Mesothelial cell of epicardium (in vitro differentiated cells): ENCODE data around the gene NPHS1. TPM values are rescaled to one million over a fixed set of nuclear protein-coding genes. Genes with fewer than 3 reads are reported as not detected.

Experiments used
- DNase-seq, 2 experiments: peaks; one replicate each; pipeline ENCODE4 v3.0.0; 2021; ENCODE audit warnings: low spot score in 2 of 2; ENCODE audit not compliant: unreplicated experiment in 2 of 2
- H3K27ac Mint-ChIP-seq: 2 replicates; pipeline ENCODE4 v1.8.0; 2021; ENCODE audit warnings: mixed read lengths
- H3K27me3 Mint-ChIP-seq: 2 replicates; pipeline ENCODE4 v1.8.0; 2021; ENCODE audit warnings: low read depth, mixed read lengths
- H3K36me3 Mint-ChIP-seq: 2 replicates; pipeline ENCODE4 v1.8.0; 2021; ENCODE audit warnings: mixed read lengths
- H3K4me1 Mint-ChIP-seq: 2 replicates; pipeline ENCODE4 v1.8.0; 2021; ENCODE audit warnings: mixed read lengths
- H3K4me3 Mint-ChIP-seq: 2 replicates; pipeline ENCODE4 v1.8.0; 2021; ENCODE audit warnings: mild to moderate bottlenecking, moderate library complexity, mixed read lengths
- H3K9me3 Mint-ChIP-seq: 2 replicates; pipeline ENCODE4 v1.8.0; 2021; ENCODE audit warnings: mixed read lengths
- total RNA-seq: library from RNA; stranded (reverse); gene quantifications from 3 replicates; pipeline ENCODE4 v1.2.1, GENCODE V29; 2021
- TF ChIP-seq, protein P1 (sequence below): fragments of 200-600 bp; sonication (generic); IDR thresholded peaks from one replicate; pipeline ENCODE4 v1.5.0; 2021; ENCODE audit warnings: antibody characterized with exemption; ENCODE audit not compliant: unreplicated experiment

Gene NPHS1
- total RNA-seq, 1 donor from 2014 or later, result 0.72 TPM

DNA sequence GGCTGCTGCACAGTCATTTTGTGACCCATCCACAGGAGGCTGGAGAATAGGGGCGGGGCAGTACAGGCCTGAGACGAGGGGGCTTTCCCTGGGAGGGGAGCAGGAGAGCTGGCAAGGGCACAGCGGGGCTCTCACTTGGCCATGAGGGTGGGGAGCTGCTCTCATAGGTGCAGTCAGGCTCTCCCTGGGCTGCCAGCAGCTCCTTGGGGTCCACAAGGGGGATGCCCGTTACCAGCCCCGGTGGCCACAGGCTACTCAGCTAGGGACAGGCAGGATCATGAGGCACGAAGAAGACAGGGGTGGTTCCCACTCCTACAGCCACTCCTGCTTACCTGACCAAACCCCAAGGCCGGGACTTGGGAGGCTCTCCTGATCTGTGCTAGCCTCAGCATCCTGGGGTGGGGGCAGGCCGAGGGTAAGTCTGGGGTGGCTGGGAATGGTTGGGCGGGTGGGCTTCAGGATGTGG is 60.5 kb downstream of the NPHS1 start:
- no peak for DNase-seq
- H3K9me3 Mint-ChIP-seq, result no peaks in the 10 kb centered on the region
- peaks cover 29% of the 10 kb centered on the region for H3K27me3 Mint-ChIP-seq
- TF ChIP-seq, protein P1, sequence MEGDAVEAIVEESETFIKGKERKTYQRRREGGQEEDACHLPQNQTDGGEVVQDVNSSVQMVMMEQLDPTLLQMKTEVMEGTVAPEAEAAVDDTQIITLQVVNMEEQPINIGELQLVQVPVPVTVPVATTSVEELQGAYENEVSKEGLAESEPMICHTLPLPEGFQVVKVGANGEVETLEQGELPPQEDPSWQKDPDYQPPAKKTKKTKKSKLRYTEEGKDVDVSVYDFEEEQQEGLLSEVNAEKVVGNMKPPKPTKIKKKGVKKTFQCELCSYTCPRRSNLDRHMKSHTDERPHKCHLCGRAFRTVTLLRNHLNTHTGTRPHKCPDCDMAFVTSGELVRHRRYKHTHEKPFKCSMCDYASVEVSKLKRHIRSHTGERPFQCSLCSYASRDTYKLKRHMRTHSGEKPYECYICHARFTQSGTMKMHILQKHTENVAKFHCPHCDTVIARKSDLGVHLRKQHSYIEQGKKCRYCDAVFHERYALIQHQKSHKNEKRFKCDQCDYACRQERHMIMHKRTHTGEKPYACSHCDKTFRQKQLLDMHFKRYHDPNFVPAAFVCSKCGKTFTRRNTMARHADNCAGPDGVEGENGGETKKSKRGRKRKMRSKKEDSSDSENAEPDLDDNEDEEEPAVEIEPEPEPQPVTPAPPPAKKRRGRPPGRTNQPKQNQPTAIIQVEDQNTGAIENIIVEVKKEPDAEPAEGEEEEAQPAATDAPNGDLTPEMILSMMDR, result no peak
- no peak overlapping the region for H3K27ac Mint-ChIP-seq
- H3K4me1 Mint-ChIP-seq, result no peaks in the 10 kb centered on the region
- no peaks in the 10 kb centered on the region for H3K36me3 Mint-ChIP-seq
- H3K4me3 Mint-ChIP-seq, result no peak overlapping the region

- no peaks in the 10 kb centered on the region for H3K9me3 Mint-ChIP-seq
- H3K4me3 Mint-ChIP-seq, result no peak overlapping the region
- H3K27ac Mint-ChIP-seq, result no peak overlapping the region
- no peaks in the 10 kb centered on the region for H3K36me3 Mint-ChIP-seq
- peaks cover 23% of the 10 kb centered on the region for H3K27me3 Mint-ChIP-seq
- no peaks in the 10 kb centered on the region for H3K4me1 Mint-ChIP-seq
- no peak for DNase-seq
- TF ChIP-seq, protein P1, result no peak
These were observed 61.1 kb downstream of the NPHS1 start for GRCh38 chr19:35790981-35791813.

- TF ChIP-seq, protein P1, result no peak
- Mint-ChIP-seq H3K9me3 (no peaks in the 10 kb centered on the region), H3K27me3 (peaks cover 14% of the 10 kb centered on the region), H3K36me3 (no peaks in the 10 kb centered on the region), H3K4me3 (no peak overlapping the region), H3K4me1 (no peaks in the 10 kb centered on the region), H3K27ac (no peak overlapping the region)
- no peak for DNase-seq
These were observed 62.0 kb downstream of the NPHS1 start for GRCh38 chr19:35789978-35790944.

DNA sequence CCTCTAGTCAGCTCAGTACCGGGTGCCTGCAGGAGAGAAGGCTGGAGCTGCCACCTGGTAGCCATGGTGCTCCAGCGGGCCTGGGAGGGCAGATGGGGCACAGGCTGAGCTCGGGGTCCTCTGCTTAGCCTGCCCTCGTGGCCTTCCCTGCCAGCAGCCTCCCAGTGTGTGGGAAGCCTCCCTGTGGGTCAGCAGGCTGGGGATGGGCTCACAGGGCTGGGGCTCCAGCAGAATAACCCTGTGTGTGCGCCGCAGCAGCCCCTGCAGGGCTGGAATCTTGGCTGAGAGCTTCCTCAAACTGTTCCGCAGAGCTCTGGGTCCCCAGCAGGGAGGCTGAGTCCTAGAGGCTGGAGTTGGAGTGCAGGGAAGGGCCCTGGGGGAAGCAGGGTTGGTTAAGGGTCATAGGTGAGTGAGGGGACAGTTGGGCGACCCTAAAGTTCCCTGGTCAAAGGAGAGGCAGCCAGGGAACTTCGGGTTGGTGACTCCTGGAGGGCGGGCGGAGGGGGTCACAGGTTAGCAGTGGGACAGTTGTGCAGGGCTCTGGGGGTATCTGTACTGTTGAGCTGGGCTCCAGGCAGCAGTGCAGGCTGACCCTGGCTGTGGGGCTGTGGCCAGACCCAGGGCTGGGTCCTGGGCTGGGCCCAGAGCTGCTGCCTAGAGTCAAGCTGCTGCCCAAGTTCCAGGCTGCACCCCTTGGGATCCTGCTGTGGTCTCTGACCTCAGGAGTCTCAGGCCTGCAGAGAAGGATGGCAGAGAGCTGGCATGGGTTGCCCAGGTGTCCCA is 62.9 kb downstream of the NPHS1 start:
- H3K27ac Mint-ChIP-seq, result no peak overlapping the region
- no peaks in the 10 kb centered on the region for H3K36me3 Mint-ChIP-seq
- peaks cover 7% of the 10 kb centered on the region for H3K27me3 Mint-ChIP-seq
- no peak for DNase-seq
- H3K4me3 Mint-ChIP-seq, result no peak overlapping the region
- no peaks in the 10 kb centered on the region for H3K4me1 Mint-ChIP-seq
- TF ChIP-seq, protein P1, result no peak
- no peaks in the 10 kb centered on the region for H3K9me3 Mint-ChIP-seq
